Ectodermal cell (in vitro differentiated cells): ENCODE results near the gene HEBP1.

Experiments
- H3K27ac ChIP-seq: 2 replicates; pipeline ENCODE4 v1.7.0; 2013; ENCODE audit warnings: mild to moderate bottlenecking, low read depth, low read length; ENCODE audit not compliant: insufficient read depth, poor library complexity, severe bottlenecking
- H3K27me3 ChIP-seq: 2 replicates; pipeline ENCODE4 v1.7.0; 2013; ENCODE audit warnings: mild to moderate bottlenecking, low read length; ENCODE audit not compliant: insufficient read depth, control insufficient read depth, poor library complexity, severe bottlenecking
- H3K36me3 ChIP-seq: one replicate; pipeline ENCODE4 v1.7.0; 2013; ENCODE audit warnings: low read length; ENCODE audit not compliant: control insufficient read depth, insufficient read depth
- H3K4me1 ChIP-seq: one replicate; pipeline ENCODE4 v1.7.0; 2013; ENCODE audit warnings: low read length; ENCODE audit not compliant: control insufficient read depth, insufficient read depth
- H3K4me3 ChIP-seq: 2 replicates; pipeline ENCODE4 v1.7.0; 2013; ENCODE audit warnings: low read depth, low read length, control low read depth; ENCODE audit not compliant: insufficient read depth
- H3K9me3 ChIP-seq: 2 replicates; pipeline ENCODE4 v1.7.0; 2013; ENCODE audit warnings: mild to moderate bottlenecking, low read length, moderate library complexity; ENCODE audit not compliant: control insufficient read depth
- WGBS, 2 experiments: methylation state at CpG; one replicate each; pipeline ENCODE4 v1.1.7; 2013; ENCODE audit warnings: missing lambda C conversion rate in 2 of 2; 5-methylcytosine and 5-hydroxymethylcytosine counted together

HEBP1 gene

DNA sequence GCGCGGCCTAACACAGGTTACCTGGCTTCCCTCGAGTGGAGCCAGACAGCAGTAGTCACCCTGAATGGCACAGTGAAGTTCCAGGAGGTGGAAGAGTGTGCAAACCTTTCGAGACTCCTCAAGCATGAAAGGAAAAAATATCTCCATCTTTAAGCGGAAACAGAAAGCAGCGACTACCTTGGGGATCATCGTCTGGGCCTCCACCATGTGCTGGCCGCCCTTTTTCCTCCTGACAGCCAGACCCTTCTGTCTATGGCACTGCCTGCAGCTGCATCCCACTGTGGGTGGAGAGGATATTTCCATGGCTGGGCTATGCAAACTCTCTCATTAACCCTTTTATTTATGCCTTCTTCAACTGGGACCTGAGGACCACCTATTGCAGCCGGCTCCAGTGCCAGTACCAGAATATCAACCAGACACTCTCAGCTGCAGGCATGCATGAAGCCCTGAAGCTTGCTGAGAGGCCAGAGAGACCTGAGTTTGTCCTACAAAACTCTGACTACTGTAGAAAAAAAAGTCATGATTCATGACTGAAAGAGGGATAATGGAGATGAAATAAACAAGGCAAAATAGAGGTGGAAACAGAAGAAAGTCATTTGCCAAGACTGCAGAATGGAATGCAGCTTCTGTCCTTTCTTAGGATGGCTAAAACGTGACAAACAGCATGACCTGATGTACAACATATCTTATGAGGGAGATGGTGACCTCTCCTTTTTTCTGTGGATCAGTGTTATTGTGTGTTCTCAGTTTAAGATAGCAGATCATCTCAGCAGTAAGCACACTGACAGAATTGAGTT lies 2.4 kb upstream of the HEBP1 start:
- 96 to 97% methylated on average over 10 of the region's 10 CpGs for WGBS, 2 experiments
- no peaks in the 10 kb centered on the region for H3K36me3 ChIP-seq
- H3K4me3 ChIP-seq = no peak overlapping the region
- H3K27ac ChIP-seq = no peak overlapping the region
- H3K27me3 ChIP-seq = peaks cover 15% of the 10 kb centered on the region
- H3K4me1 ChIP-seq = peaks cover 2% of the 10 kb centered on the region
- H3K9me3 ChIP-seq = no peaks in the 10 kb centered on the region

DNA sequence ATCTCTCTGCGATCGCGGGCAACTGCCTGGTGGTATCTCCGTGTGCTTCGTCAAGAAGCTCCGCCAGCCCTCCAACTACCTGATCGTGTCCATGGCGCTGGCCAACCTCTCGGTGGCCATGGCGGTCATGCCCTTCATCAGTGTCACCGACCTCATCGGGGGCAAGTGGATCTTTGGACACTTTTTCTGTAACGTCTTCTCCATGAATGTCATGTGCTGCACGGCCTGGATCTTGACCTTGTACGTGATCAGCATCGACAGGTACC lies 1.6 kb upstream of the HEBP1 start:
- WGBS, 2 experiments = 65% methylated on average over 16 of the region's 16 CpGs
- H3K4me1 ChIP-seq = peaks cover 2% of the 10 kb centered on the region
- peaks cover 15% of the 10 kb centered on the region for H3K27me3 ChIP-seq
- H3K27ac ChIP-seq = no peak overlapping the region
- H3K36me3 ChIP-seq = no peaks in the 10 kb centered on the region
- H3K9me3 ChIP-seq = no peaks in the 10 kb centered on the region
- peak overlapping the region; percentile 63 for H3K4me3 ChIP-seq

DNA sequence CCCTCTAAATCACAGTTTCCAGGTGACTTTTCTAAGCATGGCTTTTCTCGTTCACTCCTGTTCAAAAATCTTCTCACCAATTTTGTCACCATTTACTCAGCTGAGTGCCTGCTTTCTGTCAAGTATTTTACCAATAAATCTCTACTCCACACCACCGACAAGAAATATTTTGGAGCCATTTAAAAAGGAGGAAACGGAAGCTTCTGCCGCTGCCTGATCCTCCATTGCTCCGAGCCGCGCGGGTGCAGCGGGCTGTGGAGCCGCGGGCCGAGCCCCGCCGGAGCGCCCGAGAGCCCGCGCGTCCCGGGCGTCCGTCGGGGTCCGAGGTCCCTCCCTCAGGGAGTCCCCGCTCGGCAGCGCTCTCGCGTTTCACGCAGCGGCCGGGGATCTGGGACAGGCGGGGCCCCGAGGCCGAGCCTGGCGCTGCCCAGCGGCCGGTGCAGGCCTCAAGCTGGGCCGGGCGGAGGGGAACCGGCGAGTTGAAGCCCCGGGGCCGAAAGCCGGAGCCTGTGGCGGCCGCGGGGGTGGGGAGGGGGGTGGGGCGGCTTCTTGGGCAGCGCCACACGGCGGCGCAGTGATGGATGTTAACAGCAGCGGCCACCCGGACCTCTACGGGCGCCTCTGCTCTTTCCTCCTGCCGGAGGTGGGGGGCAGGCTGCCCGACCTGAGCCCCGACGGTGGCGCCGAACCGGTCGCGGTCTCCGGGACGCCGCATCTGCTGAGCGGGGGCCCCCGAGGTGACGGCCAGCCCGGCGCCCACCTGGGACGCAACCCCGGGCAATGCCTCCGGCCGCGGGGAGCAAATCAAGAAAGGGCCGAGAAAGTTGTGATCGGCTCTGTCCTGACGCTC lies 1.1 kb upstream of the HEBP1 start:
- Histone ChIP-seq H3K4me1 (peaks cover 2% of the 10 kb centered on the region), H3K9me3 (no peaks in the 10 kb centered on the region), H3K36me3 (no peaks in the 10 kb centered on the region), H3K4me3 (peak overlapping the region; percentile 63), H3K27me3 (peaks cover 15% of the 10 kb centered on the region), H3K27ac (peak overlapping the region; percentile 40)
- WGBS, 2 experiments = 2% methylated on average over 82 of the region's 82 CpGs

DNA sequence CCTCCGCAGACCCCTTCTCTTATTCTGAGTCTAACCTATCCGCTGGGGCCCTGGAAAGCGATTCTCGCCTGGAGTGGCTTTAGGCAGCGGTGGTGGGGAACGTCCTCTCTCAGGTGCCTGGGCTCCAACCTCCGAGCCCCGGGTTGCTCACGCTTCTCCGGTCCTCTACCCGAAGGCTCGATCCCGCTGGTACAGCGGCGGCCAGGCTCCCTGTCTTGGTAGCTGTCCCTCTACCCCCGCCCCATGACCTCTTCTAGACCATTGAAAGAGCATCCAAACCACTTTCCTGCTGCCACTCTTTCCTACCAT lies 505 bp upstream of the HEBP1 start:
- peak overlapping the region; percentile 40 for H3K27ac ChIP-seq
- H3K36me3 ChIP-seq = no peaks in the 10 kb centered on the region
- peaks cover 2% of the 10 kb centered on the region for H3K4me1 ChIP-seq
- 0 to 1% methylated on average over 16 of the region's 16 CpGs for WGBS, 2 experiments
- peak overlapping the region; percentile 63 for H3K4me3 ChIP-seq
- H3K9me3 ChIP-seq = no peaks in the 10 kb centered on the region
- H3K27me3 ChIP-seq = peaks cover 15% of the 10 kb centered on the region

DNA sequence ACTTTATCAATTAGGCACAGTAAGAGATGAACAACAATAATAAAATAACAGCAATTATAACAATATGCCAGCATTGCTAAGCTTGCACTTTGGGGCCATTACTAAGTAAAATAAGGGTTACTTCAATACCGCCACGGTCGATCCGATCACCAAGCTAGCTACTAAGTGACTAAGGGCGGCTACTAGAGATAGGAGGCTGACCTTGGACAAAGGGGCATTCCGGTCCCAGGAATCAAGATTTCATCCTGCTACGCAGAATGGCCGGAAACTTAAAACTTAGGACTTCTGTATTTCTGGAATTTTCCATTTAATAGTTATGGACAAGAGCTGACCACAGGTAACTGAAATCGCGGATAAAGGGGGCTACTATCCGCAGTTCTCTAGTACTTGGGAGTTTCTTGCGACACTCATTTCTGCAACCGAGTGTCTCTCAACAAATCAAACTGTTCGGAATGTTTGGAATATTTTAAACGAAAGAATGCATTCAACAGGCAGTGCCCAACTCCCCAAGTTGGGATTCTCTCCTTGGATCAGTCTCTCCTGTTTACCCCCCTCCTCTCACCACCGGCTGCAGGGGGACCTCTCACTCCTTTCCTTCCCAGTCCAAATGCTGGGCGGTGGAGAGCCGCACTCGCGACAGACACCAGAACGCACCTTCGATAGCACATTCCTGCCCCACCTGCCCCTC lies 650 bp downstream of the HEBP1 start:
- Histone ChIP-seq H3K4me1 (no peaks in the 10 kb centered on the region), H3K4me3 (peak overlapping the region; percentile 63), H3K27me3 (peaks cover 15% of the 10 kb centered on the region), H3K36me3 (no peaks in the 10 kb centered on the region), H3K9me3 (no peaks in the 10 kb centered on the region), H3K27ac (no peak overlapping the region)
- WGBS, 2 experiments = 40% methylated on average over 22 of the region's 22 CpGs

DNA sequence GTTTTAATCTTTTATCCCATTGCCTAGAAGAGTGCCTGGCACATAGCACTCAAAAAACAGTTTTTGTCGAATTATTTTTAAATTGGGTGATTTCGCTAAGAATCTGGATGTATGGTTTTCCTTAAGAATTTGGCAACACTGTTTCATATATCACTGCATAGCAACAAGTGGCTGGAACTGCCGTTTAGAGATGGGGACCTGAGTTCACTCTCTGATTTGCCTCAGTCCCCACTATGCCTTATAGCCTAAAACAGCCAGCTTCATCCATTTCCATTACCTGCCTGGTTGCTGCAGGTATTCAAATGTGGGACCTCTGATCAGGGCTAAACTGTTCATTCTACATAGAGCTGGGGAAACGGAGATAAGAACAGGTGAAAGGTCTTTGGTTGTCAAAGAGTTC lies 1.8 kb downstream of the HEBP1 start:
- no peaks in the 10 kb centered on the region for H3K9me3 ChIP-seq
- peaks cover 15% of the 10 kb centered on the region for H3K27me3 ChIP-seq
- WGBS, 2 experiments = 91 to 92% methylated on average over 4 of the region's 4 CpGs
- no peak overlapping the region for H3K27ac ChIP-seq
- H3K4me1 ChIP-seq = no peaks in the 10 kb centered on the region
- H3K4me3 ChIP-seq = no peak overlapping the region
- no peaks in the 10 kb centered on the region for H3K36me3 ChIP-seq

DNA sequence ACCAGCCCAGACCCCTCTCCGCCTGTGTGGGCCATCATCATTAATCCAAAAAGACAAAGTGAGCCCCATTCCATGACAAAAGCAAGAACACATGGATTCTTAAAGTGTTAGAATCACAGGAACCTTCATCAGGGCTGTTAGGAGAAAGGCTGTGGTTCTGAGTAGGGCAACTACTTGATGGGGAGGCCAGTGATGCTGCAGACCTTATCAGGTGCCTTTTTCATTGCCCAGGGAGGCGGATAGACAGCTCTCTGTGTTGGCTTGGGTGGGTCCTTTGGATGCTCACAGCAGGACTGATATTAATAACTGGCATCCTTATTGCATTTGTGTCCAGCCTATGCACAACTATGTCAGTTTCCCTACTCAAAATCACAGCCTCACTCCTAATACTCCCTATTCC lies 2.3 kb downstream of the HEBP1 start:
- Histone ChIP-seq H3K27ac (no peak overlapping the region), H3K36me3 (no peaks in the 10 kb centered on the region), H3K9me3 (no peaks in the 10 kb centered on the region), H3K27me3 (peaks cover 12% of the 10 kb centered on the region), H3K4me1 (no peaks in the 10 kb centered on the region), H3K4me3 (no peak overlapping the region)
- 33 to 47% methylated on average over 2 of the region's 2 CpGs for WGBS, 2 experiments

DNA sequence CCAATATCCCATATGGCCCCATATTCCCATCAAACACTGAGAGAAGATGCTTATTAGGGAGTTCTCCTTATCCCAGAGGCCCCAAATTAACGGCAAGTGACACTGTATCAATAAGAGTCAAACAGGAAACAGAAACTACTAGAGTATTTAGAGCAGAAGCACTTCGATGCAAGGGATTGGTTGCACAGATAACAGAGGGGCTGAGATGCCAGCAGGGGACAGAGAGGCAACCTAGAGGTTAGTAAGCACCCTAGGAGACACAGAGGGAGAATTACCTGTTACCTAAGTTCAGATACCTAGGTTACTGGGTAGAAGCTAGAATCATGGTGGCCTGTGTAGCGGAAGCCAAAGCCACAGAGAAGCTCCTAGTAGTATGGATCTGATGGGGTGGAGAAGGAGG lies 2.9 kb downstream of the HEBP1 start:
- Histone ChIP-seq H3K36me3 (no peaks in the 10 kb centered on the region), H3K4me3 (no peak overlapping the region), H3K27me3 (peaks cover 8% of the 10 kb centered on the region), H3K9me3 (no peaks in the 10 kb centered on the region), H3K27ac (no peak overlapping the region), H3K4me1 (no peaks in the 10 kb centered on the region)
- 91 to 92% methylated on average over 3 of the region's 3 CpGs for WGBS, 2 experiments

DNA sequence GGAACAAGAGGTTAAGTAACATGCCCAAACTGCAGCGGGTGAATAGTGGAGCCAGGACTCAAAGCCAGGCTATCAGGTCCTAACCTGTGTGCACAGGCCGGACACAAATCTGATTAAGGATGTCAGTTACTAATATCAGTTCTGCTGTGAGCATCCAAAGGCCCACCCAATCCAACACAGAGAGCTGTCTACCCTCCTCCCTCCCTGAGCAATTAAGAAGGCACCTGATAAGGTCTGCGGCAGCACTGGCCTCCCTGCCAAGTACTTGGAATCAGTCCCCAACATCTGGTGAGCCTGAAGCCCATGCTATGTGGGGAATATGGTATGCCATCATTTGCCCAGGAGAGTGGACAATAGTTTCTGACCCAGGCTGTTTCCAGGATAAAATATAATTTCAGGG lies 3.9 kb downstream of the HEBP1 start:
- H3K4me3 ChIP-seq = no peak overlapping the region
- H3K9me3 ChIP-seq = no peaks in the 10 kb centered on the region
- H3K4me1 ChIP-seq = peaks cover 3% of the 10 kb centered on the region
- H3K27me3 ChIP-seq = no peaks in the 10 kb centered on the region
- WGBS, 2 experiments = 92% methylated on average over 3 of the region's 3 CpGs
- no peak overlapping the region for H3K27ac ChIP-seq
- H3K36me3 ChIP-seq = no peaks in the 10 kb centered on the region

DNA sequence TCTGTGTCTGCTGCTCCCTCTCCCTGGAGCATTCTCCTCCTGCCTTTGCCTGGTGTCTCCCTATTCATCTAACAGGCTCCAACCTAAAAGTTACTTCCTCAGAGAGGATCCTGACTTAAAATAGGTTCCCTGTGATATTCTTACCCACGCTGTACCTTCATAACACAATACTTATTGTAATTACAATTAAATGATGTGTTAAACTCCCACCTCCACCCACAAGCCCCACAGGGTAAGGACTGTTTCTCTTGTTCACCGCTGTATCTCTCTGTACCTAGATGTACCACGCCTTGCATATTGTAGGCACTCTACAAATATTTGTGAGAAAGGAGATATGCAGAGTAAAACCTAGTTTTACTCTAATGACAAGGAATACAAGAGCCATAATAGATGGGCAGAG lies 5.0 kb downstream of the HEBP1 start:
- H3K4me1 ChIP-seq = peaks cover 8% of the 10 kb centered on the region
- no peaks in the 10 kb centered on the region for H3K36me3 ChIP-seq
- no peaks in the 10 kb centered on the region for H3K9me3 ChIP-seq
- H3K27ac ChIP-seq = no peak overlapping the region
- WGBS, 2 experiments = 90 to 94% methylated on average over 3 of the region's 3 CpGs
- H3K27me3 ChIP-seq = no peaks in the 10 kb centered on the region
- no peak overlapping the region for H3K4me3 ChIP-seq
